Caki2 (cell line): Measurements from ENCODE around the gene RGS6. TPM values are rescaled to one million over a fixed set of nuclear protein-coding genes. Genes with fewer than 3 reads are reported as not detected.

Source experiments
- DNase-seq: peaks from one replicate; pipeline ENCODE4 v3.0.0-alpha.2; 2015; ENCODE audit warnings: low read depth
- in situ Hi-C: cut with HindIII; loops from 2 replicates; pipeline ENCODE4 v1.10.0; 2016; ENCODE audit warnings: low sequenced_read_pairs, low pct_unique_long_range_greater_than_20kb, mixed read lengths
- total RNA-seq: library from RNA; depleted of rRNA; stranded (reverse); fragments of >200 nt; shearing (Covaris generic); gene quantifications from 2 replicates; pipeline ENCODE4 v1.2.3, GENCODE V29; 2014; ENCODE audit warnings: low replicate concordance

RGS6 gene
- total RNA-seq, 1 experiment from 2014 or later = not detected

DNA sequence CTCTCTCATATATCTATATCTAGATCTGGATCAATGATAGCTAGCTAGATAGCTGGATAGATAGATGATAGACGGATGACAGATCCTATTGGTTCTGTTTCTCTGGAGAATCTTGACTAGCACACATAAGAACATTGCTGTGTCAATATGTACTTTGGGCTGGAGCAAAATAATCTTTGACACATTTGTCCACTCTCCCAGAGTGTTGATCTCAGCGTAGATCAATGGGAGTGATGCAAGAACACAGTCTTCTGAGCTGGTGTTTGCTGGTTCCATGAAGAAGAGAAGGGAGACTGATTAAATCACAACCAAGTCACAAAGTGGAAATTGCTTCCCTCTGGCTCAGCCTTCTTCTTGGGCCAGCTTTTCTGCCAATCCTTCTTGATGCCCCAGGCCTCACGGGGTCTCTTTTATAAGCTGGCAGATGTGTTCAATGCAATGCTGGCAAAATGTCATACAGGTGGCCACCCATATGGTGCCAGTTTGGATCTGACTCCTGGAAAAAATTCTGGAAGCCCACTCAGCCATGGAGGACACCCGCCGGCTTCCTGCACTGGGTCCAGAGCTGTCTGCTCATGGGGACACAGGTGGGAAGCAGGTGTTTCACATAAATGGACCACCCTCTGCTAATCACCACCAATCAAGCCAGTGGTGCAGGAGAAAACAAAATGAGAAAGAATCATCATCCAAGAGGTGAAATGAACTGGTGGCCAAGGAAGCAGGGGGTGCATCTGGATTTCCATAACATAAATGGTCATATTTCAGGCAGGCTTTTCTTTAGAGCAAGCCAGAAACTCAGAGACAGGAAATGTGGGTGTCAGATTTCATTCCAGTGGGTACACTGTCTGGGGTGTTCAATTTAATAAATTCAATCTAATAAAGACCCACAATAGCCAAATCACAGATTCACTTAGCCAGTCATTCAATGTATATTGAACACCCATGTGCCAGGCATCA lies 651.4 kb downstream of the RGS6 start:
- in situ Hi-C loops = no loop called here
- DNase-seq = no peak

DNA sequence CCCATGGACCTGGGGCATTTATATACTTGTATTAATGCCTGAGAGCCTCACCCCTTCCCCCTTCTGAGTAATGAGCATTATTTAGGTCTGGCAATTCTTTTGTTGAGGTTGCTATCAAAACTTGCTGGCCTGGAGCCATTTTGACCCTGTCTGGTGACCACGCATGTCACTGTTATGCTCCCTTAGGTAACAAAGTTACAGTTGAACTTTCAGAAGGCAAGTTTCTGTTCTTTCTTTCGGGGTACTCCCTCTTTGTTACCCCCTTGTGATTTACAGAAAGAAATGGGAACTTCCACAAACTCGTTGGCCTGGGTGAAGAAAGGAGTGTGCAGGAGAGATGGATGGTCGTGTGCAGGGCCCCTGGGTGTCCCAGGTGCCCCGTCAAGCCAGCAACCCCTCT lies 656.3 kb downstream of the RGS6 start:
- no peak for DNase-seq
- in situ Hi-C loops = no loop called here

DNA sequence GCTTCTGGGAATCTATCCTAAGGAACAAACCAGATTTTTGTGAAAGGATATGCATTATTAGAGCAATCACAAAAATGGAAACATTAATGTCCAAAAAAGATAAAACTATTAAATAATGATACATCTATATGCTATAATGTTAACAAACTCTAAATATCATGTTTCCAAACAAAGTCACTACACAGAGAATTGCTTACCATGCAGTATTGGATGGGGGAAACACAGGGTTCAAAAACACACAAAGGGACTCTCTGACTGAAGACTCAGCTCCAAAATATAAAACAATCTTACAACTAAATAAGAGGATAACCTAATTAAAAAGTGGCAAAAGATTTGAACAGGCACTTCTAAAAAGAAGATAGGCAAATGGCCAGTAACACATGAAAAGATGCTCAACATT lies 657.4 kb downstream of the RGS6 start:
- in situ Hi-C loops = no loop called here
- no peak for DNase-seq

DNA sequence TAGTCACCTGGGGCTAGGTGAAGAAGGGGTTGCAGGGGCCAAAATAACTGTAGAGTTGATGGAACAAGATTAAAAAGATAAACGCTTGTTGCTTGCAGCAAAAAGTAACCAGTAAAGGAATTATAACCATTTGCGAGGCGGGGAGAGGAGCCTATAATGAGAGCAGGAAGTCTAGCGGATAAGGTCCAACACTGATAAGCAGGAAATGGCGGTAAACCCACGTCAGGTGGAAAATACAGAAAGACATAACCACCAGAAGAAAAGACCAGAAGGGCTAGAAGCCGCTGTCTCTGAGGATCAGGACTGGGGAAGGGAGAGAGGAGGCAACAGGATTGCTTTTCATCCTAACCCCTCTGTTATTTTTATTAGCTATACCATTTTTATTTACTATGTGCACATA lies 658.3 kb downstream of the RGS6 start:
- in situ Hi-C loops = no loop called here
- DNase-seq = no peak

DNA sequence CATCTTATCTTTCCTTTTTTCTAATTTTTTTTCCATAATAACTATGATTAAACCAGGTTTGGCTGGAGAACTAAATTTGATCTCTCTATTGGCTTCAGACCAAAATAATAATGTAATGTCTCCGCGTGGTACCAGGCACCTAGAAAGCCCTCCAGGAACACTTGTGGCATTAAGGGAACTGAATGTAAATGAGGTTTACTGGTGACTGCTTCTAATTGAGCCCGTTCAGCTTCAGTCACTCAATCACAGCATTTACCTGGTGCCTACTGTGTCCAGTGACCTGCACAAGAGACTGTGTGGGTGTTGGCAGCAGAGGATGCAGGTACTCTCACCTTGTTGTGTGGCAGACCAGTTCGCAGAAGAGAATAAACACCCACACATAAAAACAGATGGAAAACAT lies 659.2 kb downstream of the RGS6 start:
- no peak for DNase-seq
- in situ Hi-C loops = no loop called here

DNA sequence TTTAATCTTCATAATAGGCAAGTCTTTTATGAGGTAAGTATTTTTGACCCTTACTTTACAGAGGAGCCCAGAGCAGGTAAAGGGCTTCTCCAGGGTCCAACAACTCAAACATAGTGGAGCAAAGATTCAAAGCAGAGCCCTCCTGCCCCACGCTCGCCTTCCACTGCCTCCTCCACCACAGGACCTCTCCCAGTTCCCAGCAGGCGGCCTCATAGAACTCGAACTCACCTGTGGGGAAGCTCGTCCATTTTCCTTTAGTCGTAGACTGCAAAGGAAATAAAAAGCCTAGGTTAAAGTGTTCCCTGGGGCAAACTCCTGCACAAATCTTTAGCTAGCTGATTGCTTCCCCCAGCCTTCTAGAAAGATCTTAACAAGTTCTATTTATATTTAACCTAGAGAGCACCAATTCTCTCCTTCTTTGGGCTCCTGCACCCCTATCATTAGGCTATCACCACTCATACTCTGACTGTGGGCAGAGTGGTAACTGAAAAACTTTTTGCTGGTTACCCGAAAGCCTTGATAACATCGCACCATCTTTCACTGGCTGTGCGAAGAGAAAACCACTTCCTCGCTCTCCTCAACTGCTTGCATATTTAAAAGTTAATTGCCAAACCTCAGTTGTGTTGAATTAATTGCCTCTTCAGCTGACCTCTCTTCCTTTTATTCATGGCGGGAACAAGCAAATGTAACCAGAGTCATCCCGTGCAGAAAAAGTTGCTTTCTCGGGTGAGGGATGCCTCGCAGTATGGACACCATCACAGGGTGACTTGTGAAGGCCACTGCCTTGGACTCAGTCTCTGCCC lies 662.1 kb downstream of the RGS6 start:
- in situ Hi-C loops = no loop called here
- DNase-seq = no peak

DNA sequence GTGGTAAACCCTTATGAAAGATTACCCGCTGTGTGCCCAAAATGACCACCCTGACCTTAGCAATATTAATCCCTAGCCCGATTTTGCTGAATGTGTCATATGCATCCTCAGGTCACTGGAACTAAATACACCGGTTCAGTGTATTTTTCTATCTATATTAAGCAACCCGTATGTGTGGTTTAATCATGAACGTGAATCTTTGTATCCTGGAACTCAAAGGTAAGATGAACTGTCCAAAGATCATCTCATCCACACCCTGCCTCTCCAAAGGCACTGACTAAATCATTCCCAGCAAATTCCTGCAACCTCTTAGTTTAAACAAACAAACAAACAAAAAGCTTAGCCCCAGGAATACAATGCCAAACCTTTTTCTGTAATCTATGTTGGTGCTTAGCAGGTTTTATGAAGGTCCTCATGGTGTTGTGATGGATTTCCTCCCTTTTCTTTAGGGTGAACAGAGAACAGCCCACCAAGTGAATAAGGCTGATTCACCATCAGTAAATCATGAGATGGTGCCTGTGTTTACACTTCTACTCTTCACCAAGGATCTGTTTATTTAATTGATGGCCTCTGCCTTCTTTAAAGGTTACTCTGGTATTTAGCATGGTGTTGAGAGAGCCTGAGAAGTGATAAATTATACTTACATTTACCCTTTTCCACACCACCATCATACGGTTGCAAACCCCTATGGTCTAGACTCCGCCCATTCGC lies 663.1 kb downstream of the RGS6 start:
- in situ Hi-C loops = no loop called here
- DNase-seq = no peak

DNA sequence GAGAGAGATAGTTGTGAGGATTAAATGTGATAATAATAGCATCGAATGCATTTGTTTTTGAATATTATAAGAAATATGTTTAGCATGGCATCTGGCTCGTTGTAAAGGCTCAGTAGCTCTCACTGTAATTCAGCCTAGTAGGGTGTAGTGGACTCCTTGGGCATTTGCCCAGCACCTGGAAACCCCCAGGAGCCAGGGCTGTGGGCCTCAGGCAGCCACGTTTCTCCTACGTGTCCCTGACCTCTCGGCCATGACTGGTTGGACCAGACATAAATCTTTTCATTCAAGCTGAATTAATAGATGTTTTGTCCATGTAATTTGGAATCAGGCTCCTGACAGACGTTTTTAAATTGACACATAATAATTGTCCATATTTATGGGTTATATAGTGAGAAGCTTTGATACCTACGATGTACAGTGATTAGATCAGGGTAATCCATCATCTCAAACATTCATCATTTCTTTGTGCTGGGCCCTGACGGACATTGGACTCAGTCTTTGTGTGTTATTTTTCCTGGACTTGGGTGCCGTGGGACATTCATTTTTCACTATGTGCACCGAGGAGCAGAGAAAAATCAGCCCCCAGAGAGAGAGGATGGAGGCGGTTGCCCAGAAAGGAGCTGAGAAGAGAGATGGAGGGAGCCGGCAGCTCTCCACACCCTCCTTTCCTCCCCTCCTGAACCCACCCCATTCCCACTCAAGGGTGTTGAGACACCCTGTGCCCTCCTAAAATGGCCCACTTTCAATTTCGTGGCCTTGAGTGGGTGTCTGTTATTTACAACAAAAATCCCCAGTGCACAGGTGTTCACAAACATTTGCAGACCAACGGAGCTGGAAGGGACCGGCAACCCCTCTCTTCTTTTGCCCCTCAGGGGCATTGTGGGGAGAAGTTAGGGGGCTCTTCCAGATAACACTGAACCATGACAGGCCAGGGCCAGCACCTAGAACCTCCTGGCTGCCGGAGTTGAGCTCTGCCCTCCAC lies 665.3 kb downstream of the RGS6 start:
- DNase-seq = no peak
- in situ Hi-C loops = no loop called here

DNA sequence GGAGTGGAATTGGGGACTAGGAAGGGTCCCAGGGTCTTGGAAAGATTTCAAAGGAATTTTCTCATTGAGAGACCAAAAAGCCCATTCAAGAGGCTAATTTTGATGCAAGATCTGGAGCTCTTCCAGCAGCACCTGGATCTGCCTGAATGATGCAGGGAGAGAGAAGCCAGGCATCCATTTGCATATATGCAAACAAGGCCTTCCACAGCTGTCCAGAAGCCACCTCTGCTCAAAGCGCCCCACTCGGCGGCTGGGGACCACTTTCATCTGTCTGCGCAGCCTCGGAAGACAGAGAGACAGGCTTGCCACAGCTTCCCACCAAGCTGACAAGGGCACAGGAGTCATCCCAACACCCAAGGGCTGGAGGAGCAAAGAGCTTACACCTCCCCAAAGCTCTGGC lies 666.1 kb downstream of the RGS6 start:
- in situ Hi-C loops = no loop called here
- DNase-seq = no peak

DNA sequence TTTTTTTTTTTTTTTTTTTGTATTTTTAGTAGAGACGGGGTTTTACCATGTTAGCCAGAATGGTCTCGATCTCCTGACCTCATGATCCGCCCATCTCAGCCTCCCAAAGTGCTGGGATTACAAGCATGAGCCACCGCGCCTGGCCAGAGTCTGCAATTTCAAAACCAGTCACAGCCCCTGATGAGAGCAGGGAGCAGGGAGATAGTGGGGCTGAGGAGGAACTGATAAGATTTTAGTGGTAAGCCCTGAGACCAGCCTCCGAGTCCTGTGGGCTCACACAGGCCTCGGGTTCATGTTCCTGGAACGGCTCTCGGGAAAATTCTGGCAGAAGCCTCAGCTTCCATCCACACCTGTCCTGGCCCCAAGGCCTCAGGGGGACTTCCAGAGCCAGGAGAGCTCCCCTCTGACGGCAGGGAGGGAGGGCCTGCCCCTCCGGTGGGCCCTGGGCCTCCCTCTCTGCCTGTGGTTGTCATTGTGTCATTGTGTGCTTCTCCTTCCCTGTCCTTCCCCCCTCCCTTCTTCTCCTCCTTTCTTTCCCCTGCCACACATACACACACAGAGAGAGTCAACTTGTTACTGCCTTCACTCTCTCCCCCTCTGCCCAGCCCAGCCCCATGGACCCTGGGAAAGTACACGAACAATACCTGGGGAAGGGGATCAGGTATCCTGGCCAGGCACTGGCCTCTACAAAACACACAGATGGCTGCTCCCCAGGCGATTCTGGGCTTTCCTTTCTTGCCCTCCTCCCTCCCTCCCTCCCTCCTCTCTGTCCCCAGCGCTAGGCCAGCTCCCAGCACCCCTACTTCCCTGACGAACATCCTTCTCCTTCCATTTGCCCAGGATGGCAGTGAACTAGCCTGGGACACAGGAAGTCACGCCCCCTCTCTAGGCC lies 667.6 kb downstream of the RGS6 start:
- in situ Hi-C loops = no loop called here
- DNase-seq = no peak

DNA sequence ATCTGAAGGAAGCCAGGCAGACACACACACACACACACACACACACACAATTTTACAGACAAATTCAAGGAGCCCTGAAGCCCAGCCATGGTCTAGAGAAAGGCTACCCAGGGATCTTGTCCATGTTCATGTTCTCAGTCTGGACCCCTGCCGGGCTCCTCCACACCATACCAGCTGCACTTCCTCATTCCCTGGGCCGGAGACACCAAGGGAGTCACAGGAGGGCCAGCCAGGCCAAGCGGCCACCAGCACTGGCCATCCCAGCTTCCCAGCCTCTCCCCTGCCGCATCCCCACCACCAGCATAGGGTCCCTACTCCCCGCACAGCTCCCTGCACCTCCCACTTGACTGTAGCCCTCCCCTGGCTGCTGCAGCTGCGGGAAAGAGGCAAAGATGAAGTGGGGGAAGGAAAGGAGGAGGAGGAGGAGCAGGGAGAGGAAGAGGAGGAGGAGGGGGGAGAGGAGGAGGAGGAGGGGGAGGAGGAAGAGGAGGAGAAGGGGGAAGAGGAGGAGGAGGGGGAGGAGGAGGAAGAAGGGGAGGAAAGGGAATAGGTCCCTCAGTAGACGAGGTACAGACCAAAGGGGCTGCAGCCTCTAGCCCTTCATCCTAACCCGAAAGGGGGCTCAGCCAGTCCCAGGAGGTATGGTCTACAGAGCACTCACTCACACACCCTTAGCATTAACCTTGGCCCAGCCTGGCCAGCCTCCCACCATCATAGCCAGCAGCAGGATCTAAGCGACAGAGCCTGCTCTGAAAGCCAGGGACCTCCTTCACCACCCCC lies 668.5 kb downstream of the RGS6 start:
- in situ Hi-C loops = no loop called here
- no peak for DNase-seq

DNA sequence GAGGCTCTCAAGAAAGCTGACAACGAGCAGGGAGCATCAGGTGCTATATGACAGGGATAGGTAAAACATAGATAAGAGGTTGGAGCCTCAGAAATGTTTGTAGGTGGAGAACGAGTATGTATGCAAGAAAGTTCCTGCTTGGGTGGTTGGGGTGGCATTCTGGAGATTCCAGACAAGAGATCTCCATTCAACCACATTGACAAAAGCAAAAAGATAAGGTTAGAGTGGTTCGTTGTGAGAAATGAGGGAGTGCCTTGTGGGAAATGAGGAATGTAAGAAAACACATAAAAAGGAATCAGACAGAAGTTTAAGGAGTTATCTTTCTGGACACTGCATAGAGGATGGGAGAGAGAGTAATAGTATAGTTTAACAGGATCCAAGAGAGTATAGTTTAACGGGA lies 671.4 kb downstream of the RGS6 start:
- in situ Hi-C loops = no loop called here
- no peak for DNase-seq

DNA sequence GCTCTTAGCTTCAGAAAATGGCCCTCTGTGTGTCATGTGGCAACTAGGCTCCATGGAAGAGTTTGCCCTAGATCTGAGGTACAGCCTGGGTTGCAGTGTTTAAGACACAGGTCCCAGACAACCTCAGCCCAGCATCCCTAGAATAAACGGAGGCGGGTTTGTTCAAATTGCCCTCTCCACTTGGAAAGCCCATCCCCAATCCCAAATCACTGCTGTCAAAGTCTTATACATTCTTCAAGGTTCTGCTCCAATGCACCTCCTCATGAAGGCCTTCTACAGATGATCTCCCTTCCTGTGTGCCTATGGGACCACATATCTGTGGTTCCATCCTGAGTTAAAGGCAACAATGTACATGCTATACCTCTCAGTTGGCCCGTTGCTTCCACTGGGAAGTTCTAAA lies 671.9 kb downstream of the RGS6 start:
- in situ Hi-C loops = no loop called here
- DNase-seq = no peak

DNA sequence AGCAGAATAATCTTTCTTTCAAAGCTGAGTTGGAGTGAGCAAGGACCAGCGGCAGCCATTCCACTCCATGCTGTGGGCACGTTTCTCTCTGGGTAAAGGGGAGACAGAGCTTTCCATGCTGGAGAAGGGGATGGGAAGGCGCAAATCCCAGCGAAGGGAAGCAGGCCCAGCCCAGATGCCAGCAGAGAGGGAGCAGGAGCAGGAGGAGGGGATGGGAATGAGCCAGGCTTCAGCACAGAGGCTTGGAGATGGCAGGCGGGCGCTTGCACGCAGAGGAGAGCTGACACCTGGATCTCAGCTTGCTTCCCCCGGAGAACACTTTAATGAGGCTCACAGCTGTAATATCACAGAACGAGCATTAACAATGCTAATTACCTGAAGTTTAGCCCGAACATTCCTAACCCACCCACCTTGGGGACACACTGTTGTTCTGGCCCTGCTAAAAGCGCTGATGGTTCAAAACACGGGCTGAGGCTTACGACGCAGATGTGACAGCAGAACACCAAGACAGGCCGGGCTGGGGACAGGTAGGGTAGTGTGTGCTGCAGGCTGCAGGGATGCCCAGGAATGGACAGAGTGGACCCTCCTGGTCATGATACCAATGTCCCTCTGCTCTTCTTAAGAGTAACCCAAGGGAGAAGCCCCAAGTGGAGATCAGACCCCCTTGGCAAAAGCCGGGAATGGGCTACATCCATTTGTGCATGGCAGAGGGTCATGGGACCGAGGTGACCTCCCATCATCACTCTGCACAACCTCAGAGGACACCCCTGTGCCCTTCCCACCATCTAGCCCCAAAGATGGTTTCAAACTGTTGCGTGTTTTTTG lies 673.1 kb downstream of the RGS6 start:
- in situ Hi-C loops = no loop called here
- DNase-seq = no peak

DNA sequence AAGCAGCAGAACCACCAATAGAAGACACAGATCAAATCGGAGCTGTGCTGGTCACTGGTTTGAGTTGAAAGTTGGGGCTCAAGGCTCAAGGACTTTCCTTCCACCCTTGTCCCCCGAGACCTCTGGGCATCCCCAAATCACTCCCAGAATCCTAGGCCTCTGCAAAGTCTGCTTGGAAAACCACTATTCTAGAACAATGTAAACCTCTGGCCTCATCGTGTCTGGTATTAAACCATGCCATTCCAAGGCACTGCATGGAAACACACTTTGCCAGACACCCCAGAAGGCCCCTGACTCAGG lies 673.6 kb downstream of the RGS6 start:
- in situ Hi-C loops = no loop called here
- no peak for DNase-seq

DNA sequence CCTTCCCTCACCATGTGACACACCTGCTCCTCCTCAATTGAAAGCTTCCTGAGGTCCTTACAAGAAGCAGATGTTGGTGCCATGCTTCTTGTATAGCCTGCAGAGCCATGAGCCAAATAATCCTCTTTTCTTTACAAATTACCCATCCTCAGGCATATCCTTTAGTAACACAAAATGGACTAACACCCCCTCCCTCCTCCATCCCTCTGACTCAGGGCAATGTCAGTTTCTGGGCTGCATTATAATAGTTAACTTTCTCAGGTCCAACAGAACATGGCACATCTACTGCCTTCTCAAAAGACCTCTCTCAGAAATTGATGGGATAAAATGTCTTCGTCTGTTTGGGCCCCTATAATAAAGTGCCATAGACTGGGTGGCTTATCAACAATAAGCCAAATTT lies 674.6 kb downstream of the RGS6 start:
- no peak for DNase-seq
- in situ Hi-C loops = no loop called here
